Measurements from ENCODE around the gene TMA16. TPM values are rescaled to one million over a fixed set of nuclear protein-coding genes. Genes with fewer than 3 reads are reported as not detected.

TMA16 gene
- total and polyA plus RNA-seq, 2 donors (not counting 1 experiment from before 2014, with no cell fraction given), result 21.0 to 21.5 TPM

- TF ChIP-seq CTCF (conservative IDR thresholded peaks at IDR 0.05 in 1 of 2, IDR thresholded peaks at IDR 0.05 in 1 of 2; ENCODE audit: low read depth in 1 of 2, low read length in 2 of 2) (no peak), EZH2 (IDR thresholded peaks at IDR 0.05; ENCODE audit: low read length, missing control alignments) (no peak)
- H2AFZ ChIP-seq (ENCODE audit: low read length), result no peak overlapping the region
- no peaks in the 10 kb centered on the region for H3K79me2 ChIP-seq (ENCODE audit: control insufficient read depth, insufficient read depth, low read length)
- H3K9ac ChIP-seq (ENCODE audit: insufficient read depth, low read length), result no peak overlapping the region
- H3K4me1 ChIP-seq (ENCODE audit: control insufficient read depth, extremely low read depth, insufficient read depth, low read length), result no peaks in the 10 kb centered on the region
- H3K27ac ChIP-seq (ENCODE audit: insufficient read depth, low read length), result no peak overlapping the region
- H3K9me3 ChIP-seq (ENCODE audit: control insufficient read depth, insufficient read depth, low read depth, low read length), result no peaks in the 10 kb centered on the region
- no peak for DNase-seq (ENCODE audit: low read depth in 2 of 2)
- H3K4me3 ChIP-seq (replicated peaks in 1 of 4; ENCODE audit: control extremely low read depth in 1 of 4, insufficient read depth in 1 of 4, low read depth in 3 of 4, low read length in 4 of 4), result no peak overlapping the region
- no peaks in the 10 kb centered on the region for H3K27me3 ChIP-seq (ENCODE audit: control insufficient read depth, insufficient read depth, low read length)
- H3K36me3 ChIP-seq (ENCODE audit: control insufficient read depth, insufficient read depth, low read length), result no peaks in the 10 kb centered on the region
- no peak overlapping the region for H3K4me2 ChIP-seq (ENCODE audit: extremely low read depth, insufficient read depth, low read length)
- no peaks in the 10 kb centered on the region for H4K20me1 ChIP-seq (ENCODE audit: control insufficient read depth, extremely low read depth, insufficient read depth, low read length)
Measured at GRCh38 chr4:163470391-163470790, 24.1 kb upstream of the TMA16 start.

- Histone ChIP-seq H3K4me3 (replicated peaks in 1 of 4; ENCODE audit: control extremely low read depth in 1 of 4, insufficient read depth in 1 of 4, low read depth in 3 of 4, low read length in 4 of 4) (no peak overlapping the region), H3K4me2 (ENCODE audit: extremely low read depth, insufficient read depth, low read length) (no peak overlapping the region), H3K27ac (ENCODE audit: insufficient read depth, low read length) (no peak overlapping the region), H3K79me2 (ENCODE audit: control insufficient read depth, insufficient read depth, low read length) (no peaks in the 10 kb centered on the region), H4K20me1 (ENCODE audit: control insufficient read depth, extremely low read depth, insufficient read depth, low read length) (no peaks in the 10 kb centered on the region), H3K4me1 (ENCODE audit: control insufficient read depth, extremely low read depth, insufficient read depth, low read length) (no peaks in the 10 kb centered on the region), H3K27me3 (ENCODE audit: control insufficient read depth, insufficient read depth, low read length) (no peaks in the 10 kb centered on the region), H3K36me3 (ENCODE audit: control insufficient read depth, insufficient read depth, low read length) (no peaks in the 10 kb centered on the region), H3K9ac (ENCODE audit: insufficient read depth, low read length) (no peak overlapping the region), H3K9me3 (ENCODE audit: control insufficient read depth, insufficient read depth, low read depth, low read length) (no peaks in the 10 kb centered on the region), H2AFZ (ENCODE audit: low read length) (no peak overlapping the region)
- no peak for DNase-seq (ENCODE audit: low read depth in 2 of 2)
- TF ChIP-seq EZH2 (IDR thresholded peaks at IDR 0.05; ENCODE audit: low read length, missing control alignments) (no peak), CTCF (conservative IDR thresholded peaks at IDR 0.05 in 1 of 2, IDR thresholded peaks at IDR 0.05 in 1 of 2; ENCODE audit: low read depth in 1 of 2, low read length in 2 of 2) (no peak)
Measured at GRCh38 chr4:163473130-163473529, 21.4 kb upstream of the TMA16 start.

- Histone ChIP-seq H3K4me3 (replicated peaks in 1 of 4; ENCODE audit: control extremely low read depth in 1 of 4, insufficient read depth in 1 of 4, low read depth in 3 of 4, low read length in 4 of 4) (no peak within 1 kb of the TSS), H3K79me2 (ENCODE audit: control insufficient read depth, insufficient read depth, low read length) (no peaks in the 10 kb centered on the region), H3K36me3 (ENCODE audit: control insufficient read depth, insufficient read depth, low read length) (no peaks in the 10 kb centered on the region), H3K9ac (ENCODE audit: insufficient read depth, low read length) (no peak within 1 kb of the TSS), H2AFZ (ENCODE audit: low read length) (no peak within 1 kb of the TSS), H3K9me3 (ENCODE audit: control insufficient read depth, insufficient read depth, low read depth, low read length) (no peaks in the 10 kb centered on the region), H3K27me3 (ENCODE audit: control insufficient read depth, insufficient read depth, low read length) (no peaks in the 10 kb centered on the region), H3K27ac (ENCODE audit: insufficient read depth, low read length) (no peak within 1 kb of the TSS), H3K4me2 (ENCODE audit: extremely low read depth, insufficient read depth, low read length) (no peak within 1 kb of the TSS), H3K4me1 (ENCODE audit: control insufficient read depth, extremely low read depth, insufficient read depth, low read length) (no peaks in the 10 kb centered on the region), H4K20me1 (ENCODE audit: control insufficient read depth, extremely low read depth, insufficient read depth, low read length) (no peaks in the 10 kb centered on the region)
- no peak for TF ChIP-seq CTCF (conservative IDR thresholded peaks at IDR 0.05 in 1 of 2, IDR thresholded peaks at IDR 0.05 in 1 of 2; ENCODE audit: low read depth in 1 of 2, low read length in 2 of 2)
- TF ChIP-seq EZH2 (IDR thresholded peaks at IDR 0.05; ENCODE audit: low read length, missing control alignments), result no peak
- no peak for DNase-seq (ENCODE audit: low read depth in 2 of 2)
Measured at GRCh38 chr4:163473576-163473975, 20.9 kb upstream of the TMA16 start, which contains the start of gene TKTL2. TKTL2 (minus strand) TSS chr4:163473754; CDS start chr4:163473734, 20 bp downstream.
